Frontal cortex (tissue), 4 donors: ENCODE measurements around the gene BABAM1. TPM values are rescaled to one million over a fixed set of nuclear protein-coding genes. Genes with fewer than 3 reads are reported as not detected.

ENCODE experiments used
- DNase-seq, 2 donors: peaks; one replicate each; pipeline ENCODE4 v3.0.0; 2012; ENCODE audit warnings: low spot score in 2 of 2
- FAIRE-seq: peaks from 2 replicates; lab custom pipeline; 2012; peaks lifted over from hg19 to GRCh38; lab: Jason Lieb, UNC
- total RNA-seq: library from RNA; depleted of rRNA; stranded (reverse); fragments of >200 nt; gene quantifications from one replicate; pipeline ENCODE4 v1.2.3, GENCODE V29; 2014
- donor health status: control.
- donor health status: control.
- donor health status: control.

BABAM1 gene
- 66.9 TPM for total RNA-seq

GRCh38 chr19:17266975-17267788 is at the start of gene BABAM1:
Gene BABAM1 (plus strand): TSS chr19:17267443. CDS start chr19:17268807, 1,364 bp downstream.
- peak; percentile 99 for FAIRE-seq
- peak; percentile 97 to 98 for DNase-seq

GRCh38 chr19:17219286-17219685 is 48.0 kb upstream of the BABAM1 start:
- DNase-seq: no peak
- no peak for FAIRE-seq

- no peak for DNase-seq
- no peak for FAIRE-seq
Observed at GRCh38 chr19:17220207-17220758, 47.0 kb upstream of the BABAM1 start.

GRCh38 chr19:17225053-17225452 is 42.2 kb upstream of the BABAM1 start:
- no peak for FAIRE-seq
- no peak for DNase-seq

GRCh38 chr19:17226002-17226933 is 41.0 kb upstream of the BABAM1 start, which contains the start of gene OCEL1:
Gene OCEL1 (plus strand): TSS chr19:17226226. CDS start chr19:17226248, 22 bp downstream.
- FAIRE-seq (peak; percentile 58), DNase-seq (peak; percentile 95 to 96)

GRCh38 chr19:17227798-17228367 is 39.4 kb upstream of the BABAM1 start:
- no peak for FAIRE-seq

GRCh38 chr19:17229890-17230289 is 37.4 kb upstream of the BABAM1 start:
- FAIRE-seq (no peak), DNase-seq (no peak)

More at GRCh38 chr19:17227798-17228367, 39.4 kb upstream of the BABAM1 start:
- no peak for DNase-seq

- no peak for FAIRE-seq
Observed at GRCh38 chr19:17232258-17232657, 35.0 kb upstream of the BABAM1 start.

GRCh38 chr19:17234911-17235299 is 32.3 kb upstream of the BABAM1 start:
- DNase-seq (peak in 1 of 2 donors; percentile 62), FAIRE-seq (no peak)

More at GRCh38 chr19:17232258-17232657, 35.0 kb upstream of the BABAM1 start:
- no peak for DNase-seq

GRCh38 chr19:17235300-17235970 is 31.8 kb upstream of the BABAM1 start:
- peak; percentile 77 to 80 for DNase-seq
- FAIRE-seq: no peak

GRCh38 chr19:17235971-17236777 is 31.1 kb upstream of the BABAM1 start:
- FAIRE-seq: no peak
- no peak for DNase-seq

- no peak for DNase-seq
- no peak for FAIRE-seq
Observed at GRCh38 chr19:17236811-17237543, 30.3 kb upstream of the BABAM1 start.

- DNase-seq (no peak), FAIRE-seq (no peak)
Observed at GRCh38 chr19:17237747-17238706, 29.2 kb upstream of the BABAM1 start.

- FAIRE-seq: no peak
- no peak for DNase-seq
Observed at GRCh38 chr19:17240062-17240752, 27.0 kb upstream of the BABAM1 start.

GRCh38 chr19:17240826-17241399 is 26.3 kb upstream of the BABAM1 start:
- DNase-seq (no peak), FAIRE-seq (no peak)
